22Rv1 (cell line): Measurements from ENCODE around the gene AKR1D1.

Source experiments
- CTCF ChIP-seq: fragments of 450-650 bp; IDR thresholded peaks from 2 replicates; pipeline ENCODE4 v1.5.1; 2017; ENCODE audit warnings: mild to moderate bottlenecking
- ZFX ChIP-seq: fragments of 450-650 bp; IDR thresholded peaks from 2 replicates; pipeline ENCODE4 v1.6.1; 2017; ENCODE audit warnings: antibody characterized with exemption, borderline replicate concordance

GRCh38 chr7:138036135-138036534 lies 40.1 kb upstream of the AKR1D1 start:
- TF ChIP-seq CTCF (no peak), ZFX (no peak)
